ENCODE data around the gene FHIP1A. TPM values are rescaled to one million over a fixed set of nuclear protein-coding genes. Genes with fewer than 3 reads are reported as not detected.

Gene FHIP1A
- total RNA-seq, 2 experiments from 2014 or later, result 2.4 to 3.2 TPM

DNA sequence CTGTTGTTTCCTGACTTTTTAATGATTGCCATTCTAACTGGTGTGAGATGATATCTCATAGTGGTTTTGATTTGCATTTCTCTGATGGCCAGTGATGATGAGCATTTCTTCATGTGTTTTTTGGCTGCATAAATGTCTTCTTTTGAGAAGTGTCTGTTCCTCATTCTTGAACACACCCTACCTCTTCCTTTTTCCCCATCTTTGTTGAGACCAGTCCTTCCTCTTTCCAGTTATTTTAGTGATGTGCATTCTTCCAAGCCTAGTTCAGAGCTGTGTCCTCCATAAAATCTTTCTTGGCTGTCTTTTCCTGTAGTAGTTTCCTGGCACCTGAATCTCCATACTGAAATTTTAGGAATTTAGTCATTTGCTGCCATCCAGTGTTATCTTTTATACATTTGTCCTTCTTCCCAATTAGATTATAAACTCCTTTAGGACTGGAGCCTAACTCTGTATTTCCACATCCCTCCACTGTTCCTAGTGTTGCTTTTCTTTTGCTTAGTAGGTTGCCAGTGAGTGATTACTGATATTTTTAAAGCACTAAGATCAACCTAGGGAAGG is 11.4 kb downstream of the FHIP1A start:
- ATAC-seq (ENCODE audit: poor library complexity), result no peak
- POLR2A ChIA-PET, result no interaction called here
- CTCF ChIA-PET, result no interaction called here
- Mint-ChIP-seq H3K36me3 (ENCODE audit: low read depth) (no peaks in the 10 kb centered on the region), H3K4me3 (no peak overlapping the region), H3K27me3 (peaks cover 23% of the 10 kb centered on the region), H3K4me1 (ENCODE audit: low read depth) (no peaks in the 10 kb centered on the region), H3K27ac (no peak overlapping the region), H3K9me3 (no peaks in the 10 kb centered on the region)
- Histone ChIP-seq H3K36me3 (ENCODE audit: insufficient read depth, low read length) (no peaks in the 10 kb centered on the region), H3K27me3 (ENCODE audit: control insufficient read depth in 1 of 2, insufficient read depth in 2 of 2, low read length in 2 of 2) (no peaks in the 10 kb centered on the region), H3K27ac (ENCODE audit: low read depth in 1 of 2, low read length in 2 of 2) (no peak overlapping the region), H3K4me3 (ENCODE audit: low read length) (no peak overlapping the region), H3K4me1 (ENCODE audit: insufficient read depth, low read length) (no peaks in the 10 kb centered on the region), H3K9me3 (ENCODE audit: control insufficient read depth in 1 of 2, insufficient read depth in 1 of 2, low read length in 2 of 2) (no peaks in the 10 kb centered on the region)
- DNase-seq, result no peak
- intact Hi-C loops (cut with DNase I, micrococcal nuclease), result no loop called here
- TF ChIP-seq CTCF (IDR thresholded peaks at IDR 0.05), result no peak

DNA sequence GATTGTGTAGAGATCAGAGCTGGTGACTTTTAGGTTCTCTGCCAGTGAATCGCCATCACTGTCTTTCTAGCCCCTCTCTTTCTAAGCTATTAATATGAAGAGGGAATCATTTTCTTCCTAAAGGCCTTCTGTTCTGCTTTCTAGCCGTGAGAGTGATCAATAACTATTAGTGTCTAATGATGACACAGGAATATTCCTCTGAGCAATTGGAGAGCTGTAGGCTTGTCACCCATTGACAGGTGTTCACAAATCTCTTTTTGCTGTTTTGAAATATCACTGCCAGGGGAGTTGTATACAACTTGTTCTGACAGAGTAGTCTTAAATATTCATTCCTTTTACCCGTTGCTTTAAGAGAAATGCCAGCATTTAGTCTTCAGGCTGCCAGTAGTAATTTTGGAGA is 13.9 kb downstream of the FHIP1A start:
- H3K36me3 Mint-ChIP-seq (ENCODE audit: low read depth), result no peaks in the 10 kb centered on the region
- ATAC-seq (ENCODE audit: poor library complexity) (no peak), DNase-seq (no peak)
- no peak overlapping the region for H3K4me3 ChIP-seq (ENCODE audit: low read length)
- H3K27me3 Mint-ChIP-seq, result peaks cover 24% of the 10 kb centered on the region
- ChIA-PET POLR2A (no interaction called here), CTCF (no interaction called here)
- H3K4me1 Mint-ChIP-seq (ENCODE audit: low read depth), result no peaks in the 10 kb centered on the region
- H3K4me1 ChIP-seq (ENCODE audit: insufficient read depth, low read length), result no peaks in the 10 kb centered on the region
- no peak overlapping the region for H3K4me3 Mint-ChIP-seq
- no peaks in the 10 kb centered on the region for H3K9me3 ChIP-seq (ENCODE audit: control insufficient read depth in 1 of 2, insufficient read depth in 1 of 2, low read length in 2 of 2)
- TF ChIP-seq CTCF (IDR thresholded peaks at IDR 0.05), result no peak
- H3K9me3 Mint-ChIP-seq, result no peaks in the 10 kb centered on the region
- intact Hi-C loops (cut with DNase I, micrococcal nuclease), result no loop called here
- no peak overlapping the region for H3K27ac Mint-ChIP-seq
- H3K36me3 ChIP-seq (ENCODE audit: insufficient read depth, low read length), result no peaks in the 10 kb centered on the region
- H3K27ac ChIP-seq (ENCODE audit: low read depth in 1 of 2, low read length in 2 of 2), result no peak overlapping the region
- no peaks in the 10 kb centered on the region for H3K27me3 ChIP-seq (ENCODE audit: control insufficient read depth in 1 of 2, insufficient read depth in 2 of 2, low read length in 2 of 2)

- POLR2A ChIA-PET, result no interaction called here
- H3K4me3 ChIP-seq (ENCODE audit: low read length), result no peak overlapping the region
- Mint-ChIP-seq H3K27ac (no peak overlapping the region), H3K27me3 (peaks cover 25% of the 10 kb centered on the region), H3K4me1 (ENCODE audit: low read depth) (no peaks in the 10 kb centered on the region), H3K4me3 (no peak overlapping the region), H3K9me3 (no peaks in the 10 kb centered on the region), H3K36me3 (ENCODE audit: low read depth) (no peaks in the 10 kb centered on the region)
- no peaks in the 10 kb centered on the region for H3K4me1 ChIP-seq (ENCODE audit: insufficient read depth, low read length)
- DNase-seq (no peak), ATAC-seq (ENCODE audit: poor library complexity) (no peak)
- no peaks in the 10 kb centered on the region for H3K9me3 ChIP-seq (ENCODE audit: control insufficient read depth in 1 of 2, insufficient read depth in 1 of 2, low read length in 2 of 2)
- intact Hi-C loops (cut with DNase I, micrococcal nuclease), result no loop called here
- H3K27me3 ChIP-seq (ENCODE audit: control insufficient read depth in 1 of 2, insufficient read depth in 2 of 2, low read length in 2 of 2), result no peaks in the 10 kb centered on the region
- H3K27ac ChIP-seq (ENCODE audit: low read depth in 1 of 2, low read length in 2 of 2), result no peak overlapping the region
- no peaks in the 10 kb centered on the region for H3K36me3 ChIP-seq (ENCODE audit: insufficient read depth, low read length)
- no peak for TF ChIP-seq CTCF (IDR thresholded peaks at IDR 0.05)
- CTCF ChIA-PET, result no interaction called here
Observed at GRCh38 chr4:151426513-151426912, 17.5 kb downstream of the FHIP1A start.
